ENCODE measurements around the gene CAPZA1.
"Not testable (repeated sequence)": the region's sequence is repeated elsewhere in the genome, so short reads cannot be mapped to it uniquely, and the experiment has no call there.

CAPZA1 gene

GRCh38 chr1:112619518-112620376 is at the start of gene CAPZA1:
CAPZA1 (plus strand) TSS chr1:112619832; CDS start chr1:112619845, 13 bp downstream.
- DNase-seq = peak; percentile 92

- no peak for DNase-seq
These were observed 44.4 kb upstream of the CAPZA1 start for GRCh38 chr1:112575154-112575804.

GRCh38 chr1:112576240-112576639 is 43.4 kb upstream of the CAPZA1 start:
- no peak for DNase-seq

DNA sequence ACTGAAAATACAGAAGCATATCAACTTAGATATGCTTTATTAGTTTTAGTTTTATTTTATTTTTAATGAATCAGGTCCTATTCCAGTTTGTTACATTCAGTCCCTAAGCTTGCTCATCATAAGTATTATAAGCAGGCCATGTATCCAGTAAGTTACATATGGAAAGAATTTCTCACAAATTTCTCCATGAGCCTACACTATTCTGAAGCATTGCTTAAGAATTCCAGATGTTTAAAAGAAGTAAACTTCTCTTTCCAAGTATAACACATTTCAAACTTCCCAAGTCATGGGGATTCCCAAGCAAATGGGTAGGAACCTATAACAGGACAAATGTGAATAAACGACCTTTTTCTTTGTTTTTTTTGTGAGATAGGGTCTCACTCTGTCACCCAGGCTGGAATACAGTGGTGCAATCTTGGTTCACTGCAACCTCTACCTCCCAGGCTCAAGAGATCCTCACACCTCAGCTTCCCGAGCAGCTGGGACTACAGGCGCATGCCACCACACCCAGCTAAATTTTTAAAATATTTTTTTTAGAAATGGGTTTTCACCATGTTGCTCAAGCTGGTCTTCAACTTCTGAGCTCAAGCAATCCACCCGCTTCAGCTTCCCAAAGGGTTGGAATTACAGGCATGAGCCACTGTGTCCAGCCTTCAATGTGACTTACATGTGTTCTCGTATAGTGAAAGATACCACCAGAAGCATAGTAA is 39.7 kb upstream of the CAPZA1 start:
- no peak for DNase-seq

DNA sequence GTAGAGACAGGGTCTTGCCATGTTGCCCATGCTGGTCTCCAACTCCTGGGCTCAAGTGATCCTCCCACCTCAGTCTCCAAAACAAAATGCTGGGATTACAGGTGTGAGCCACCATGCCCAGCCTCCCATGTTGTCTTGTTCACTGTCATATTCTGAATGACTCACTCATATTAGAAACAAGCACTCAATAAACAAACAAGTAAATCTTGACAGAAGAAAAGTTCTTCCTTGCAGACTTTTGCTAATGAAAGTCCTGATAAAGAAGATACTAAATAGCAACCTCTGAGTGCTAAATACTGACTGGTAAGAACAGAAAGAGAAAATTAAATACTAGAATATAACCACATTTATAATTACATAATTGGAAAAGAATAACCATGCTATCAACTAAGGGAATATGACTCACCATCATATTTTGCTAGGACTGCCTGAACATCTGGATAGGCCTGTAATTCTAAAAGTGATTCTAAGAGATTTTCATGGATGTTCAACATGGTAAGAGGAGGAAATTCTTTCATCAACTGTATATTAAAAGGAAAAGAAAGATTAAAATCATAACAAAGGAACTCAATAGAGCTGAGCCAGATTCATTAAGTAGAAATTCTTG is 37.9 kb upstream of the CAPZA1 start:
- no peak for DNase-seq

DNA sequence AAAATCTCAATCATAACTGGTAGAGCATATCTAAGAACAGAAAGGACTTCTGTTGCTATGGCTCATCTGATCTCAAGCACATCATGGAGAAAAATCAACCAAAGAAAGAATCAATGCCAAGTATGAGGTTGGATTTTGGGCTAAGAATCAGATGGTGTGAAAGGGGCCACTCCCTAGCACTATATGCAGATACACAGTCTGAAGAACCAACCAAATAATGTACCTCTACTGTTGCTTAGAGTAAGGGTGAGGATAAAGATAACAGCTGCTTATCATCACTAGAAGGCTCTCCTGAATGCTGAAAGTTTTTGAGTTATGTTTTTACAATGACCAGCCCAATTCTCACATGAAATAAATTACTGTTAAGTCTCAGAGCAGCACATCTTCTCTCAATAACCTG is 36.3 kb upstream of the CAPZA1 start:
- DNase-seq = no peak

DNA sequence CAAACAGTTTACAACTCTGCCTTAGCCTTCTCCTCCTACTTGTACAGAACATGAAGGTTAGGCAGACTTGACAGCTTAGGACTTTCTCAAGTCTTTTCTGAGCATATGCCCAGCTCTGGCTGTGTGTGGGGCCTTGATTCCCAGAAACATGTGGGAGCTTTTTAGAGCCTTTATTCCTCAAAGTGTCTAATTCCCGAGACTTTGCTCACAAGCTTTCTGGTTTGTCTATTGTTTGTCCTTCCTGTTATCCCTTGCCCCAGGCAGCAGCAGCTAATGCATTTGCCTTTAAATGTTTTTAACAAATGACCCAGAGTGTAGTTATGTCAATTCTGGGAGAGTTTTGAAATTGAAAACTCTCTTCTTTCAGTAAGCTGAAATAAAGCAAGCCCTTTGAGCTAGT is 29.9 kb upstream of the CAPZA1 start:
- no peak for DNase-seq

DNA sequence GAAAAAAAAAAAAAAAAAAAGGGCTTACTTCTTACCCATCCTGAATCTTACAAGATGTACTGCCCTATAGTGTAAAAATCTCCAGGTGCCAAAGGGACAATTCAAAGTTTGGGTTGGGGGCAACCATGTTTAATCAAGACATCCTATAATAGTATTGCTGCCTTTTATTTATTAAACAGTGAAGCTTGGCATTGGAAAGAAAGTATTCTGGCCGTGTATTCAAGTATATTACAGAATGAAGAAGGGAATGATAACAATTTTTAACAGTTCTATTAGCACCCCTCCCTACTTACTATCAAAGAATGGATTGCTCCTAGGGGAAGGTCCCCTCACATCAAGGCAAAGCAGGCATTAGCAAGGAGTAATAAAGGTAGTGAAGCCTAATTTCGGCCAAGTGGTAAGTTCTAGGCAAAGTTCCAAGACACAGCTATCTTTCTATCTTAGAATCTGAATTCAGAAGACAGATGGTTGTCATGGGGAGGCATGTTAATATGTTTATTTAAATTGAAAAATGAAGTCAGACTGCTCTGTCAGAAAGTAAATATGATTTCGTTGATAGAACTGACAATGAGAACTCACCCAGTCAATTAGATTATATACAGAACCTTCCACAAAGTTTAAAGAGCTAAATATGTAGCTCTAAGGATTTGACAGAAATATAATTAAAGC is 25.3 kb upstream of the CAPZA1 start:
- DNase-seq = no peak

DNA sequence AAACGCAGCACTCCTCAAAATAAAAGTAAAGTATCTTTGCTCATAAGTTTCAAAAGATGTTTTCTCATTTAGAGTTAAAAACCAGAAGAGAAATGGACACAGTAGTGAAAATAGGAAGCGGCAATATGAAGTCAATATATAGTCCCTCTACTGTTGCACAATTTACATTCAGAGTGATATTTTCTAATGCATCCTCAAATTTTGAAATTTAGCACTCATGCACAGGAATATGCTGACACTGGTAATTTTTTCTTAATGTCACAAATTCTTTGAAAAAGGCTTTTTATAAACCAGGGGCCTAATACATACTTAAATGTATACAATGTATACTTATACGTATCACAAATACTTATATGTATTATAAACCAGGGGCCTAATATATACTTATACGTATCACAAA is 20.2 kb upstream of the CAPZA1 start:
- no peak for DNase-seq

DNA sequence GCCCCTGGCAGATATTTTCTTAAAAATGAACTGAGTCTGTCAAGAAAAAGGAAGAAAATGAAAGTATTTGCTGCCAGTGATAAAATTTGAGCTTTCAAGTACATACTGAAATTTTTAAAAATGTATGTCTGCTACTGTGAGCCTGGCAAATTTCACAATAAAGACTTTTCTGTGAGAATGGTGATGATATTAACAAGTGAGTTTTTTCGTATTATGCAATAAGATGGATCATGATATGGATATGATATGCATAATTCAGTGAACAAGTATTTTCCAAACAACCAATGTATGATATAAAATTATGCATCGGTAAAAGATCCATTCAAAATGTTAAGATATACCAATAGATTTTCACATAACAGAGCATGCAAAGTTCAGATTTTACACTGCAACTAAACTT is 16.6 kb upstream of the CAPZA1 start:
- no peak for DNase-seq

DNA sequence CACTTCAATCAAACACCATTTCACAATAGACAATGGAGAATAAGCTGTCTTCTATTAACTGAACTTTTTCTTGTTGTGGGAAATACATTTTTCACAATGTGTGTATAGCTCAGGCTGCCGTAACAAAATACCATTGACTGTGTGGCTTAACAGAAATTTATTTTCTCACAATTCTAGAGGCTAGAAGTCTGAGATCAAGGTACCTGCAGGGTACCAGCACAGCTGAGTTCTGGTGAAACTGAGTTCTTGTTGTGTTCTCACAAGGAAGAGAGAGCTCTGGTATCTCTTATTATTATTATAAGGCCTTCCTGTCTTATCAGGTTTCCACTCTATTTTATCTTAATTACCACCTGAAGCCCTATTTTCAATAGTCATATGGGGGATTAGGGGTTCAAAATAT is 16.1 kb upstream of the CAPZA1 start:
- DNase-seq = no peak

DNA sequence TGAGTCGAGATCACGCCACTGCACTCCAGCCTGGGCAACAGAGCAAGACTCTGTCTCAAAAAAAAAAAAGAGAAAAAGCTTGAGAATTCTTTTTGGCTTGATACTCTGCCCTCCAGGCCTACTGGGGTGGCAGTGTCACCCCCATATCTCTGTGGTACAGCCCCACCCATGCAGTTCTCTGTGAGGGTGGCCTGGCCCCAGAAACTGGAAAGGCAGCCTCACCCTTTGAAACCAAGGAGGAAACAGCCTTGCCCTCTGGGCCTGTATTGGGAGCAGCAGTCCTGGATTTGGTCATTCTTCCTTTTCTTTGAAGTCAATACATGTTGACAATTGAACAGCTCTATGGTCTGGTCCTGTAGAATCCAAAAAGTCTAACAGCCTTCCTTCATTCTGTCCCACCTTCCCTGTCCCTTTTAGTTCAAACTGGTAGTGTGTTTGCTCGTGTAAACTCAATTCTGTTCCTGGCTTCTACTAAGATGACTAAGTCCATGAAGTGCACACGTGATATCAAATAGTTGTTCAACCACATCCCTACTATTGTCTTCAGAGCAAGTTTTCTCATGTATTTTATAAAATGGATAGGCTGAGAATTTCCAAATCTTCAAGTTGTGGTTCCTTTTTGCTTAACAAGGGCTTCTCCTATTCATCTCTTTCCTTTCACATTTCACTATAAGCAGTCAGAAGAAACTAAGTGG is 13.9 kb upstream of the CAPZA1 start:
- DNase-seq = no peak

DNA sequence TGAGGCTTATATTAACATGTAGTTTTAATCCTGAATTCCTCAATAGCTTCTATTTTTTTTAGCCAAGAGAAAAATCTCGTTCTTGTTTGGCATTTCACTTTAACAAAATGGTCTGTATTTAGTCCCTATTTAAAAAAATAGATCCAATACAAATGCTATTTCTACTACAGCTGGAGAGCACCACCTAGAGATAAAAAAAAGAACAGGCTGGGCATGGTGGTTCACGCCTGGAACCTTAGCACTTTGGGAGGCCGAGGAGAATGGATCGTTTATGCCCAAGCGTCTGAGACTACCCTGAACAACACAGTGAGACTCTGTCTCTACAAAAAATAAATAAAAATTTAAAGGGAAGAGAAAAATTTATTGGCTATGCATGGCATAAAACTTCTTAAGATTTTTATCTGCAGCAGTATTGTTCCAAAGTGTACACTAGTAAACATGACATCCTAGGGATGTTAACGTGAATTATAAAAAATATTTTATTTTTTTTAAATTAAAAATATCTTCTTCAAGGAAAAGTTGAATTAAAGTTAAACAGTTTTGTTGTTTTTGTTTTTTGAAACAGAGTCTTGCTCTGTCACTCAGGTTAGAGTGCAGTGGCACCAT is 5.1 kb upstream of the CAPZA1 start:
- DNase-seq = peak; percentile 3

- no peak for DNase-seq
These were observed 1.4 kb upstream of the CAPZA1 start for GRCh38 chr1:112618114-112618720.

DNA sequence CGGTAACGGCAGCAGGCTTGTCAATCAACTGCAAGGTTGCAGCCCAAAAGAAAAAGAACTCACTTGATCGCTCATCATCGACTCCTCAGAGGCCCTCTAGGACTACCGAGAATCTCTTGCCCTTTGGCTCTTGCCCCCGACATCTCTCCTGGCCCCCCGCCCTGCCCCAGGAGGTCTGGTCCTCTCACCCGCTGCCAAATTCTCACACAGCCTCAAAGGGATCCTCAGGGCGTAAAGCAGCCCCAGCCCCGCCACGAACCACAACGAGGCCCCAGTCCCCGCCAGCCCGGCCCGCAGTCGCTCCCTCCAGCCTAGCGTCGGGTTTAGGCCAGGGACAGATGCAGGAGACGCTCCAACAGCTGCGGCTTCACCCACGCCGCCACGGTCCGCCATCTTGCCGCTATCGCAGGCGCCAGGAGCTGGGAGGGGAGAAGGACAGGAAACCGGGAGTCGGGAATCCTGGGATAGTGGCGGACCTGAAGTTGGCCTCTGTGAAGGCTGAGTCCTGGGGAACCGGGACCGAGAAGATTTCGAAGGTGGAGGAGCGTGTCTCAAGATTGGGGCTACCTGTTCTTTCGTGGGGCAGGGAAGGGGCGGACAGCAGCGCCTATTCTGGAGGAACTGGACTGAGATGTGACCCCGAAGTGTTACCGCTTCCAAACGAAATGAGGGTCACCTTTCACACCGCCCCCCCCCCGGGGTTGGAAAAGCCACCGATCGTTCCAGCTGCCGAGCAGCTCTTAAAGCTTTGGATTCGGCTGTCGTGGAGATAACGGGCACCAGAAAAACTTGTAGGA is 713 bp upstream of the CAPZA1 start, which contains the start of gene ST7L:
ST7L (minus strand) TSS at position 421 of the 797 bp plus-strand sequence; CDS start at position 393, 28 bp downstream.
- peak; percentile 85 for DNase-seq

DNA sequence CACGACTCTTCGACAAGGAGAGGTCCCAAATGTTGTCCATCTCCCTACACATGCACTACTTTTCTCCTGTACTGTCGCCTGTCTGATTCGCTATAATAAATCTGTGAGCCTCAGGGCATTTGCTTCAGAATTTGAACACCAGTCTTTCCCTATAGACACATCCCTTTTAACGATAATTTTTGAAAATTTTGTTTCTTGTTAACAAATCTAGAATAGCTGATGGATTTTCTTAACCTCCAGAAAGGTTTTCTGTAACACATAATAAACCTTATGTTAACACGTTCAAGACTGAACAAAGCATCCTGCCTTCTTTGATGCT is 704 bp downstream of the CAPZA1 start:
- no peak for DNase-seq

GRCh38 chr1:112624493-112624892 is 4.9 kb downstream of the CAPZA1 start:
- DNase-seq = not testable (repeated sequence)

GRCh38 chr1:112625696-112626095 is 6.1 kb downstream of the CAPZA1 start:
- DNase-seq = no peak

- DNase-seq = no peak
These were observed 6.6 kb downstream of the CAPZA1 start for GRCh38 chr1:112626193-112626592.

GRCh38 chr1:112626887-112627286 is 7.3 kb downstream of the CAPZA1 start:
- DNase-seq = no peak

Data from NCI-H345 (cell line).